ENCODE measurements around the gene TRPM5.

DNA sequence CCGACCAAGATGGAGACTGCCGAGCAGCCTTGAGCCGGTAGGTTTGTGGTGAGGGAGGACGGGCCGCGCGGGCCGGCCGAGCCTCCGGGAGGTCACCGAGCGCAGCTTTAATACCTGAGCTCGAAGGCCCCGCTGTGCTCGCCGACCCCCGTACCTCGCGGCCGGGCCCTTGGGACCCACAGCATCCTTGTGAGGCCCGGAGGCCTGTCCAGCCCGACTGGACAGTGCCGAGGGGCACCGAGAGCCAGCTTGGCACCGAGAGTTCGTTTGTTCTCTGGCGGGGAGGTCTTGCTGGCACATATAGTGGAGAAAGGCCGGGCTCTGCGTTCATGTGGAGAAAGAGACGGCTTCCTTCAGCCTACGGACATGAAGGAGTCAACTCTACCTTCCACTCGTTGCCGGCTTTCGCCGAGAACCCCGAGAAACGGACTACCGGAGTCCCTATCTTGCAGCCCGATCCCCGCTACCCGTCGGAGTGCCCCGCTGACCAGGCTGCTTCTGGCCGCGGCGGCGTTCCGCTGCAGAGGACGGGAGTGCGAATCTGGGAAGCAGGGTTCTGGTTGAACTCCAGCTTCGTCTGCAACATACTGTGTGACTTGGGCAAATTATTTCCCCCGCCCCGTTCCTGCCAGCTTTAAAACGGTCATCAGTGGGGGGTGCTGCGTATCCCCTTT lies 43.4 kb downstream of the TRPM5 start:
- TF ChIP-seq POLR2A (IDR thresholded peaks at IDR 0.05) (peak in 2 of 4 donors; percentile 6 to 23), CTCF (IDR thresholded peaks at IDR 0.05) (no peak)

All from esophagus squamous epithelium (tissue), 4 donors.